RWPE2 (cell line): ENCODE data around the gene IGFBP7.

Experiments used
- ATAC-seq: fragments of 200-7000 bp; cut with Tn5 transposase; 3 replicates; pipeline ENCODE4 v1.9.1; 2021; ENCODE audit warnings: low read depth
- DNase-seq: peaks from one replicate; pipeline ENCODE4 v3.0.0-alpha.2; 2020; ENCODE audit warnings: low spot score
- H3K27ac ChIP-seq: fragments of 450-650 bp; 2 replicates; pipeline ENCODE4 v1.5.1; 2017; ENCODE audit warnings: mild to moderate bottlenecking; ENCODE audit not compliant: poor library complexity, severe bottlenecking
- H3K27me3 ChIP-seq: fragments of 250-450 bp; sonication (Bioruptor Pico); 2 replicates; pipeline ENCODE4 v1.5.1; 2021; ENCODE audit warnings: mild to moderate bottlenecking, moderate library complexity; ENCODE audit not compliant: insufficient read depth, poor library complexity, severe bottlenecking
- H3K36me3 ChIP-seq: fragments of 250-450 bp; sonication (Bioruptor Pico); 2 replicates; pipeline ENCODE4 v1.5.1; 2020; ENCODE audit warnings: low read depth, mild to moderate bottlenecking, moderate library complexity
- H3K4me1 ChIP-seq: fragments of 250-450 bp; sonication (Bioruptor Pico); 2 replicates; pipeline ENCODE4 v1.5.1; 2021; ENCODE audit warnings: mild to moderate bottlenecking, moderate library complexity; ENCODE audit not compliant: insufficient read depth, poor library complexity, severe bottlenecking
- H3K4me3 ChIP-seq: fragments of 250-450 bp; sonication (Bioruptor Pico); 2 replicates; pipeline ENCODE4 v1.5.1; 2021; ENCODE audit warnings: mild to moderate bottlenecking, moderate library complexity; ENCODE audit not compliant: severe bottlenecking
- H3K9me3 ChIP-seq: fragments of 250-450 bp; sonication (Bioruptor Pico); 2 replicates; pipeline ENCODE4 v1.5.1; 2021; ENCODE audit warnings: mild to moderate bottlenecking, moderate library complexity; ENCODE audit not compliant: severe bottlenecking
- CTCF ChIP-seq: fragments of 450-650 bp; IDR thresholded peaks from one replicate; pipeline ENCODE4 v1.5.1; 2017; ENCODE audit warnings: mild to moderate bottlenecking, moderate library complexity; ENCODE audit not compliant: poor library complexity, severe bottlenecking

Gene IGFBP7

GRCh38 chr4:57095956-57096355 lies 14.2 kb downstream of the IGFBP7 start:
- Histone ChIP-seq H3K27me3 (no peaks in the 10 kb centered on the region), H3K4me1 (peaks cover 13% of the 10 kb centered on the region), H3K36me3 (peaks cover 66% of the 10 kb centered on the region), H3K9me3 (no peaks in the 10 kb centered on the region), H3K27ac (no peak overlapping the region), H3K4me3 (no peak overlapping the region)
- ATAC-seq (no peak), DNase-seq (no peak)
- TF ChIP-seq CTCF = no peak

GRCh38 chr4:57095245-57095644 lies 14.9 kb downstream of the IGFBP7 start:
- no peak for ATAC-seq
- H3K36me3 ChIP-seq = peaks cover 66% of the 10 kb centered on the region
- H3K9me3 ChIP-seq = no peaks in the 10 kb centered on the region
- no peak overlapping the region for H3K4me3 ChIP-seq
- no peak for TF ChIP-seq CTCF
- no peak for DNase-seq
- no peaks in the 10 kb centered on the region for H3K27me3 ChIP-seq
- peaks cover 11% of the 10 kb centered on the region for H3K4me1 ChIP-seq
- H3K27ac ChIP-seq = no peak overlapping the region

GRCh38 chr4:57094832-57095223 lies 15.4 kb downstream of the IGFBP7 start:
- H3K36me3 ChIP-seq = peaks cover 70% of the 10 kb centered on the region
- no peak overlapping the region for H3K27ac ChIP-seq
- peaks cover 11% of the 10 kb centered on the region for H3K4me1 ChIP-seq
- DNase-seq (no peak), ATAC-seq (peak; percentile 46; the same call in 2 of the 3 replicates)
- no peak for TF ChIP-seq CTCF
- H3K27me3 ChIP-seq = no peaks in the 10 kb centered on the region
- no peak overlapping the region for H3K4me3 ChIP-seq
- no peaks in the 10 kb centered on the region for H3K9me3 ChIP-seq

GRCh38 chr4:57093845-57094831 lies 16.0 kb downstream of the IGFBP7 start:
- H3K4me1 ChIP-seq = peaks cover 11% of the 10 kb centered on the region
- DNase-seq (no peak), ATAC-seq (peak; percentile 9; the same call in 1 of the 3 replicates)
- H3K9me3 ChIP-seq = no peaks in the 10 kb centered on the region
- no peak overlapping the region for H3K27ac ChIP-seq
- no peak for TF ChIP-seq CTCF
- H3K36me3 ChIP-seq = peaks cover 76% of the 10 kb centered on the region
- no peaks in the 10 kb centered on the region for H3K27me3 ChIP-seq
- no peak overlapping the region for H3K4me3 ChIP-seq
